ENCODE measurements around the gene PKNOX1.
"Not testable (repeated sequence)": the region's sequence is repeated elsewhere in the genome, so short reads cannot be mapped to it uniquely, and the experiment has no call there.

- not testable (repeated sequence) for TF ChIP-seq POLR2A, CTCF (IDR thresholded peaks at IDR 0.05)
Measured at GRCh38 chr21:43069682-43070081, 95.3 kb downstream of the PKNOX1 start.

Data from Peyer's patch (tissue), 4 donors.